Nucleus accumbens (tissue), 56 donors: ENCODE data around the gene ASXL2.
A peak's percentile ranks its signal among the peaks of the same experiment; 100 is the strongest.

ENCODE experiments used
- DNase-seq, 56 donors: peaks; one replicate each; lab custom pipeline; 2025; lab: John Stamatoyannopoulos, UW

ASXL2 gene

GRCh38 chr2:25699216-25699615 is 179.1 kb downstream of the ASXL2 start:
- DNase-seq = no peak

GRCh38 chr2:25698752-25699151 is 179.5 kb downstream of the ASXL2 start:
- no peak for DNase-seq

- no peak for DNase-seq
These were observed 180.5 kb downstream of the ASXL2 start for GRCh38 chr2:25697559-25698341.

DNA sequence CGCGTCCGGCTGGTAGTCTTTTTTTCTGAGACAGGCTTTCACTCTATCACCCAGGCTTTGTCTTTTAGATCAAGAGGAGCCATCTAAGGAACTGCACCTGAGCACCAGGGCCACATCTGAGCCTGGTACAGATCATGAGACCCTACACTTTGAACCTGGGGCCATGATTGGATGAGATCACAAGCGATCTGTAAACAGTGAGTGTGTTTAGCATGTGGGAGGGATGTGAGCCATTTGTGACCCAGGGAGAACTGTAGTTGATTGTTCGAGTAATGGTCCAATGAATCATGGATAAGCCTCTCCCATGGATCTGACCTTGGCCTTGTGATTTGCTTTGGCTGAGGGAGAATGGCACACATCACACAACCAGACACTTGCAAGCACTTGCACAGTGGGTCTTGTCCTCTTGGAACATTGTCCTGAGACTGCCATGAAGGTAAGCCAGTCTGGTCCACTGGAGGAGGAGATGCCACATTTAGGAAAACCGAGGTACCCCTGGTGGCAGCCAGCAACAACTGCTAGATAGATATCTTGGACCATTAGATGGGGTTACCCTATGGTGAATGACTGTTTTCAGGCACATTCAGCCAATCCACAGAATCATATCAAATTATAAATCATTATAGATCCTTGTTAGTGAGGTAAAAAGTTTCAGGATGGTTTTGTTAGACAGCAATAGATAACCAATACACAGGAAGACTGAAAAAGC is 185.4 kb downstream of the ASXL2 start:
- no peak for DNase-seq

DNA sequence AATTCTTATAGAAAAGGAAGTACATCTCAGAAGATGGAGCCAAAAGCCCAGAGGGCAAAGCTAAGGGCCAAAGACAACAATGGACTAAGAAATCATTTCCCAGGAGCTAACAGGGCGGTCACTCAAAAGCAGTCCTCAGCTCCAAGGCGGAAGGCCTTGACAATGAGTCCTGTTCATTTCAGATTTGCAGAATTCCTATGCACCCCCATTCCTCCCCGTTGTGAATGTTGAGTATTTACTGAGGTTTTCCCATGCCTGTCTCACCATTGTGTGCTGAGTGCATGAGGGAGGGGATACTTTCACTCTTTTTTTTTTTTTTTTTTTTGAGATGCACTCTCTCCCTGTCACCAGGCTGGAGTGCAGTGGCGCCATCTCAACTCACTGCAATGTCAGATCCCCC is 186.1 kb downstream of the ASXL2 start:
- DNase-seq = no peak

DNA sequence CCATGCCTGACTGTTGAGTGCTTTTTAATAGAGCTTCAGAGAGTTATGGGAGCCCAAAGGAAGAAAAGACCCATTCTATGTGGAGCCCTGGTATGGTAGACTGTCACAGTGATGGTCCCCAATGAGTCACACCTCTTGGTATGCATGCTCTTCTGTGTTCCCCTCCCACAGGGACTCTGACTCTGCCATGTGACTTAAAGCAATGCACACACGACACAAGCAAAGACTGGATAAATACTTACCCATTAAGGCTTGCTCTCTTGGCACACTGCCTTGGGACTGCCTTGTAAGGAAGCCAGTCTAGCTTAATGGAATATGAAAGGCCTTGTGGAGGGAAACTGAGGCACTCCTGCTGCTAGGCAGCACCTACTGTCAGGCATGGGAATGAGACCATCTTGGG is 188.2 kb downstream of the ASXL2 start:
- DNase-seq = peak in 5 of 56 donors; percentile 3 to 32 (median 10)

- no peak for DNase-seq
These were observed 190.1 kb downstream of the ASXL2 start for GRCh38 chr2:25688236-25688635.

- DNase-seq = no peak
These were observed 192.5 kb downstream of the ASXL2 start for GRCh38 chr2:25685741-25686140.

DNA sequence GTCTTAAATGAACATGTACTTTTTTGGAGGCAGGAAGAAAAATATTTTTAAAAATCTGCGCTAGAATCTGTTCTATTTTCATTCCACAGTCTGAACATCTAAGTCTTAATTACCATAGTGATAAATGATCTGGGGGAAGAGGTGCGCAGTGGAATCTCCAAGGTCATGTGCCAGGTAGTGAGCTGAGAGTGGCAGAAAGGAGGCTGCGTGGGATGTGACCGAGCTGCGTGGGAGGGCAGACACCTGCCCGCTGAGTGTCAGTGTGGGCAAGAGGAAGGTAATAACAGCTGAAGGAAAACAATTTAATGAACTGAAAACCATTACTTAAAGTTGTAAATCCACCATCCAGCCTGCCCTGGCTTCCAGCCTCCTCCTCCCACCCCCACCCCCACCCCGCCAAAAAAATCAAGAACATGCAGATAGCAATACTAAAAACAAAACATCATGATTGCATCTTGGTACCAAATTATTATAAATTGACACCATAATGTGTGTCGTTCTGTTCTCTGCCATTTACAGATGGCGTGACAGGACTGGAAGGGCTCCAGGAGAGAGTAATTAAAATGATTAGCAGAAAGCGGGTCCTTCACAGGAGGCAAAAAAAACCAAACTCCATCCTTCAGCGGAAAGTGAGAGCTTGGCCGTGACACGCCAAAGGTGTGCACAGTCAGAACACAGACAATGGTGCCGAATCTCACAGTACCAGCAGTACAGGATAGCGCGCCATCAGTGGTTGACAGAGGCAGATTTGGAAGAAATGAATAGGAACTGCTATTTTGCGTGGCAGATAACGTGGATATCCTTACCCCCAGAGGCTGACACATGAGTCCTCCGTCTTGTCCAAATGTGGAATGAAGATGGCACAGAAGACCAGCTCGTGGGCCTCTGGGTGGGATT is 193.5 kb downstream of the ASXL2 start:
- DNase-seq = peak in 25 of 56 donors; percentile 10 to 69 (median 29)
